ENCODE measurements around the gene SOX6. TPM values are rescaled to one million over a fixed set of nuclear protein-coding genes. Genes with fewer than 3 reads are reported as not detected.

The SOX6 gene
- total RNA-seq, 1 experiment from 2014 or later = 0.21 TPM

DNA sequence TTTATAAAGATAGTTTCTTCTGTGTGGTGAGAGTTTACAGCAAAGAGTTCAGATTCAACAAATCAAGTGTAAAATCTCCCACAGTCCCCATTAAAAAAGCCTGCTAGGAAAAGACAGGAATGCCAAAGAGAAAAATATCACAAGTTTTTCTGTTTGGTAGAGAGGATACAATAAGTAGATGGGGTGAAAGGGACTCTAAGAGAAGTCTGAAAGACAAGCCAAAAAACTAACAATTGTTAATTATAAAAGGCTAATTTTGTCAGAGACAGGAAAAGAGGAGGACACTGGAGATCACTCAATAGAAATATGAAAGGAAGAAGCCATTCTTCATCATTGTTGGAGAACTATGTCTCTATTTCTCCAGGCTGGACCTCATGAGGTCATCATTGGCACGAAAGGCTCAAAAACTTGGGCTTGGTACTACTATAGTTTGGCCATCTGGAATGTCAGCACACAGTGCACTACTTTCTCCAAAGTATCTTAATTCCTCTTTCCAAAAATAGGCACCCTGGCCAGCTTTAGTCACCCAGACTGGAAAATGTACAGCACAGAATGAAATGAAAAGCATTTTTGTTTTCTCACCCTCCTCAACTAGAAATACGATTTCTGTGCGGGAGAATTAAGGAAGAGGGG is 531 bp upstream of the SOX6 start:
- H3K36me3 ChIP-seq (ENCODE audit: control insufficient read depth, insufficient read depth, low read length) = no peaks in the 10 kb centered on the region
- H3K4me1 ChIP-seq (ENCODE audit: control insufficient read depth, insufficient read depth, low read length) = no peaks in the 10 kb centered on the region
- no peak overlapping the region for H3K27ac ChIP-seq (ENCODE audit: low read length)
- H3K4me3 ChIP-seq (ENCODE audit: low read depth in 2 of 2, low read length in 2 of 2) = no peak overlapping the region
- H3K27me3 ChIP-seq (ENCODE audit: control insufficient read depth, insufficient read depth, low read length) = no peaks in the 10 kb centered on the region; the same call in 1 of the 2 replicates
- ChIA-PET CTCF (no interaction called here), POLR2A (no interaction called here)
- intact Hi-C loops (cut with micrococcal nuclease; ENCODE audit: unreplicated experiment) = no loop called here
- no peak for DNase-seq (ENCODE audit: low read depth, low spot score)
- no peaks in the 10 kb centered on the region for H3K9me3 ChIP-seq (ENCODE audit: control insufficient read depth, insufficient read depth, low read depth, low read length)
- TF ChIP-seq, protein P1, sequence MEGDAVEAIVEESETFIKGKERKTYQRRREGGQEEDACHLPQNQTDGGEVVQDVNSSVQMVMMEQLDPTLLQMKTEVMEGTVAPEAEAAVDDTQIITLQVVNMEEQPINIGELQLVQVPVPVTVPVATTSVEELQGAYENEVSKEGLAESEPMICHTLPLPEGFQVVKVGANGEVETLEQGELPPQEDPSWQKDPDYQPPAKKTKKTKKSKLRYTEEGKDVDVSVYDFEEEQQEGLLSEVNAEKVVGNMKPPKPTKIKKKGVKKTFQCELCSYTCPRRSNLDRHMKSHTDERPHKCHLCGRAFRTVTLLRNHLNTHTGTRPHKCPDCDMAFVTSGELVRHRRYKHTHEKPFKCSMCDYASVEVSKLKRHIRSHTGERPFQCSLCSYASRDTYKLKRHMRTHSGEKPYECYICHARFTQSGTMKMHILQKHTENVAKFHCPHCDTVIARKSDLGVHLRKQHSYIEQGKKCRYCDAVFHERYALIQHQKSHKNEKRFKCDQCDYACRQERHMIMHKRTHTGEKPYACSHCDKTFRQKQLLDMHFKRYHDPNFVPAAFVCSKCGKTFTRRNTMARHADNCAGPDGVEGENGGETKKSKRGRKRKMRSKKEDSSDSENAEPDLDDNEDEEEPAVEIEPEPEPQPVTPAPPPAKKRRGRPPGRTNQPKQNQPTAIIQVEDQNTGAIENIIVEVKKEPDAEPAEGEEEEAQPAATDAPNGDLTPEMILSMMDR (IDR thresholded peaks at IDR 0.05) = no peak
- TF ChIP-seq POLR2AphosphoS5 (IDR thresholded peaks at IDR 0.05; ENCODE audit: low read depth, low read length) (no peak), TCF7L2 (IDR thresholded peaks at IDR 0.05; ENCODE audit: low read depth, low read length) (no peak), SIN3A (IDR thresholded peaks at IDR 0.05; ENCODE audit: borderline replicate concordance, insufficient read depth, low read depth, low read length) (no peak)
- TF ChIP-seq, protein P2, sequence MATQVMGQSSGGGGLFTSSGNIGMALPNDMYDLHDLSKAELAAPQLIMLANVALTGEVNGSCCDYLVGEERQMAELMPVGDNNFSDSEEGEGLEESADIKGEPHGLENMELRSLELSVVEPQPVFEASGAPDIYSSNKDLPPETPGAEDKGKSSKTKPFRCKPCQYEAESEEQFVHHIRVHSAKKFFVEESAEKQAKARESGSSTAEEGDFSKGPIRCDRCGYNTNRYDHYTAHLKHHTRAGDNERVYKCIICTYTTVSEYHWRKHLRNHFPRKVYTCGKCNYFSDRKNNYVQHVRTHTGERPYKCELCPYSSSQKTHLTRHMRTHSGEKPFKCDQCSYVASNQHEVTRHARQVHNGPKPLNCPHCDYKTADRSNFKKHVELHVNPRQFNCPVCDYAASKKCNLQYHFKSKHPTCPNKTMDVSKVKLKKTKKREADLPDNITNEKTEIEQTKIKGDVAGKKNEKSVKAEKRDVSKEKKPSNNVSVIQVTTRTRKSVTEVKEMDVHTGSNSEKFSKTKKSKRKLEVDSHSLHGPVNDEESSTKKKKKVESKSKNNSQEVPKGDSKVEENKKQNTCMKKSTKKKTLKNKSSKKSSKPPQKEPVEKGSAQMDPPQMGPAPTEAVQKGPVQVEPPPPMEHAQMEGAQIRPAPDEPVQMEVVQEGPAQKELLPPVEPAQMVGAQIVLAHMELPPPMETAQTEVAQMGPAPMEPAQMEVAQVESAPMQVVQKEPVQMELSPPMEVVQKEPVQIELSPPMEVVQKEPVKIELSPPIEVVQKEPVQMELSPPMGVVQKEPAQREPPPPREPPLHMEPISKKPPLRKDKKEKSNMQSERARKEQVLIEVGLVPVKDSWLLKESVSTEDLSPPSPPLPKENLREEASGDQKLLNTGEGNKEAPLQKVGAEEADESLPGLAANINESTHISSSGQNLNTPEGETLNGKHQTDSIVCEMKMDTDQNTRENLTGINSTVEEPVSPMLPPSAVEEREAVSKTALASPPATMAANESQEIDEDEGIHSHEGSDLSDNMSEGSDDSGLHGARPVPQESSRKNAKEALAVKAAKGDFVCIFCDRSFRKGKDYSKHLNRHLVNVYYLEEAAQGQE (IDR thresholded peaks at IDR 0.05; ENCODE audit: insufficient read depth in 1 of 2, low read depth in 2 of 2, low read length in 1 of 2) = no peak
- BruUV-seq (replicated peaks) = no TSS peak
- no peak for ATAC-seq
- in situ Hi-C loops (cut with HindIII; ENCODE audit: low pct_unique_long_range_greater_than_20kb, low sequenced_read_pairs) = no loop called here

DNA sequence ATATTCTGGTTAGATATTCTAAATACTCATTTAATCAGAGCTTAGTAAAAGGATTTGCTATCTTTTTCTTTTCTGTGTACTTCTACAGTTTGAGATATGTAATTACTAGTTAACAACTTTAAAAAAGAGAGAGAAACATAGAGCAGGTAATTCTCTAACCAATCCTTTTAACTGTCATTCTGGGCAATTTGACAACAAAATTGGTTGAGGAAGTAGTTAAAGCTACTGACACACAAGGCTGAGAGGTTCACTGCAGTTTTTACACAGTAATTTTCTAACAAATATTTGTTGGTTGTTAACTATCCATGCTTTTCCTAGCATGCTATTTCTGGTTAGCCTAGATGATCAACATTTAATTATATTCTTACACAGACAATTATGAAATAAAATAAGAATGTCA is 3.6 kb downstream of the SOX6 start:
- intact Hi-C loops (cut with micrococcal nuclease; ENCODE audit: unreplicated experiment) = no loop called here
- BruUV-seq (replicated peaks) = no TSS peak
- in situ Hi-C loops (cut with HindIII; ENCODE audit: low pct_unique_long_range_greater_than_20kb, low sequenced_read_pairs) = no loop called here

More for the DNA sequence above, 3.6 kb downstream of the SOX6 start:
- no peaks in the 10 kb centered on the region for H3K4me1 ChIP-seq (ENCODE audit: control insufficient read depth, insufficient read depth, low read length)
- H3K4me3 ChIP-seq (ENCODE audit: low read depth in 2 of 2, low read length in 2 of 2) = no peak overlapping the region
- H3K9me3 ChIP-seq (ENCODE audit: control insufficient read depth, insufficient read depth, low read depth, low read length) = no peaks in the 10 kb centered on the region
- POLR2A ChIA-PET = no interaction called here
- ATAC-seq = no peak
- H3K27me3 ChIP-seq (ENCODE audit: control insufficient read depth, insufficient read depth, low read length) = no peaks in the 10 kb centered on the region; the same call in 1 of the 2 replicates
- DNase-seq (ENCODE audit: low read depth, low spot score) = no peak
- no peak for TF ChIP-seq POLR2AphosphoS5 (IDR thresholded peaks at IDR 0.05; ENCODE audit: low read depth, low read length)
- no peak for TF ChIP-seq TCF7L2 (IDR thresholded peaks at IDR 0.05; ENCODE audit: low read depth, low read length)
- TF ChIP-seq SIN3A (IDR thresholded peaks at IDR 0.05; ENCODE audit: borderline replicate concordance, insufficient read depth, low read depth, low read length) = no peak
- TF ChIP-seq, protein P1 (IDR thresholded peaks at IDR 0.05) = no peak
- TF ChIP-seq, protein P2 (IDR thresholded peaks at IDR 0.05; ENCODE audit: insufficient read depth in 1 of 2, low read depth in 2 of 2, low read length in 1 of 2) = no peak
- no peaks in the 10 kb centered on the region for H3K36me3 ChIP-seq (ENCODE audit: control insufficient read depth, insufficient read depth, low read length)
- CTCF ChIA-PET = no interaction called here
- no peak overlapping the region for H3K27ac ChIP-seq (ENCODE audit: low read length)
